WTC11 (cell line): ENCODE results near the gene LYPD1. TPM values are rescaled to one million over a fixed set of nuclear protein-coding genes. Genes with fewer than 3 reads are reported as not detected.

ENCODE experiments used
- ATAC-seq: fragments of 200-7000 bp; cut with Tn5 transposase; 2 replicates; pipeline ENCODE4 v1.10.0; 2021; ENCODE audit warnings: mild to moderate bottlenecking, moderate library complexity
- CTCF ChIA-PET: fragments of 300-600 bp; sonication (Branson Sonifier 250); formaldehyde crosslinking; loops from one replicate; lab custom pipeline; 2021; ENCODE audit warnings: antibody characterized with exemption; lab: Charles Lee
- POLR2A ChIA-PET: fragments of 350-600 bp; sonication (Branson Sonifier 250); formaldehyde crosslinking; loops from one replicate; lab custom pipeline; 2021; ENCODE audit warnings: antibody characterized with exemption; lab: Charles Lee
- DNase-seq: peaks from one replicate; pipeline ENCODE4 v3.0.0; 2021; ENCODE audit warnings: low spot score
- H3K27ac Mint-ChIP-seq: 2 replicates; pipeline ENCODE4 v1.8.0; 2021; ENCODE audit warnings: mixed read lengths
- H3K27me3 Mint-ChIP-seq: 2 replicates; pipeline ENCODE4 v1.8.0; 2021; ENCODE audit warnings: low read depth, mild to moderate bottlenecking, moderate library complexity, mixed read lengths
- H3K36me3 Mint-ChIP-seq: 2 replicates; pipeline ENCODE4 v1.8.0; 2021; ENCODE audit warnings: mixed read lengths
- H3K4me1 Mint-ChIP-seq: 2 replicates; pipeline ENCODE4 v1.8.0; 2022; ENCODE audit warnings: mixed read lengths
- H3K4me3 Mint-ChIP-seq: 2 replicates; pipeline ENCODE4 v1.8.0; 2021; ENCODE audit warnings: mild to moderate bottlenecking, moderate library complexity, mixed read lengths
- H3K9me3 Mint-ChIP-seq: 2 replicates; pipeline ENCODE4 v1.8.0; 2021; ENCODE audit warnings: mixed read lengths
- ARID4B ChIP-seq: sonication (generic); formaldehyde crosslinking; IDR thresholded peaks from 2 replicates; pipeline ENCODE4 v1.8.0; 2023; ENCODE audit warnings: missing genetic modification reagents, mild to moderate bottlenecking, borderline replicate concordance
- E2F5 ChIP-seq: sonication (generic); formaldehyde crosslinking; IDR thresholded peaks from 2 replicates; pipeline ENCODE4 v1.8.1; 2022; ENCODE audit warnings: mild to moderate bottlenecking, moderate library complexity, missing genetic modification reagents
- EMX1 ChIP-seq: fragments of 250-450 bp; sonication (Bioruptor Pico); IDR thresholded peaks from 2 replicates; pipeline ENCODE4 v1.8.0; 2021; ENCODE audit warnings: mild to moderate bottlenecking
- ERG ChIP-seq: fragments of 250-450 bp; sonication (Bioruptor Pico); IDR thresholded peaks from 2 replicates; pipeline ENCODE4 v1.8.0; 2021; ENCODE audit warnings: mild to moderate bottlenecking
- FOXP4 ChIP-seq: sonication (generic); formaldehyde crosslinking; IDR thresholded peaks from 2 replicates; pipeline ENCODE4 v1.8.0; 2022; ENCODE audit warnings: mild to moderate bottlenecking, missing genetic modification reagents
- GRHL2 ChIP-seq: fragments of 250-450 bp; sonication (Bioruptor Pico); IDR thresholded peaks from 2 replicates; pipeline ENCODE4 v1.8.0; 2022; ENCODE audit warnings: mild to moderate bottlenecking, moderate library complexity; ENCODE audit not compliant: insufficient replicate concordance, severe bottlenecking
- HMGXB4 ChIP-seq: sonication (generic); formaldehyde crosslinking; IDR thresholded peaks from 2 replicates; pipeline ENCODE4 v1.8.1; 2023; ENCODE audit warnings: mild to moderate bottlenecking, moderate library complexity, missing genetic modification reagents
- IRF2 ChIP-seq: sonication (generic); formaldehyde crosslinking; IDR thresholded peaks from 2 replicates; pipeline ENCODE4 v1.8.0; 2022; ENCODE audit warnings: low read depth, missing genetic modification reagents, borderline replicate concordance
- MAX ChIP-seq: sonication (generic); formaldehyde crosslinking; IDR thresholded peaks from 2 replicates; pipeline ENCODE4 v1.8.0; 2022; ENCODE audit warnings: mild to moderate bottlenecking, missing genetic modification reagents
- NFYB ChIP-seq: sonication (generic); formaldehyde crosslinking; conservative IDR thresholded peaks from 2 replicates; pipeline ENCODE4 v1.8.0; 2022; ENCODE audit warnings: low read depth, missing genetic modification reagents
- NR1H2 ChIP-seq: sonication (generic); formaldehyde crosslinking; IDR thresholded peaks from 2 replicates; pipeline ENCODE4 v1.9.0; 2021; ENCODE audit warnings: mild to moderate bottlenecking, moderate library complexity, missing genetic modification reagents
- OVOL2 ChIP-seq: fragments of 250-450 bp; sonication (Bioruptor Pico); IDR thresholded peaks from 2 replicates; pipeline ENCODE4 v1.9.0; 2021; ENCODE audit warnings: mild to moderate bottlenecking, borderline replicate concordance
- TP53 ChIP-seq: sonication (generic); formaldehyde crosslinking; IDR thresholded peaks from 2 replicates; pipeline ENCODE4 v1.8.1; 2023; ENCODE audit warnings: mild to moderate bottlenecking, missing genetic modification reagents
- ZNF423 ChIP-seq: fragments of 250-450 bp; sonication (Bioruptor Pico); IDR thresholded peaks from 2 replicates; pipeline ENCODE4 v2.1.2; 2022; ENCODE audit warnings: mild to moderate bottlenecking, moderate library complexity
- ZNF425 ChIP-seq: fragments of 250-450 bp; sonication (Bioruptor Pico); conservative IDR thresholded peaks from 2 replicates; pipeline ENCODE4 v1.9.0; 2021; ENCODE audit warnings: mild to moderate bottlenecking
- ZNF532 ChIP-seq: fragments of 250-450 bp; sonication (Bioruptor Pico); IDR thresholded peaks from 2 replicates; pipeline ENCODE4 v1.9.0; 2021; ENCODE audit warnings: mild to moderate bottlenecking, borderline replicate concordance
- ZNF671 ChIP-seq: fragments of 250-450 bp; sonication (Bioruptor Pico); IDR thresholded peaks from 2 replicates; pipeline ENCODE4 v1.8.0; 2021; ENCODE audit warnings: mild to moderate bottlenecking
- total RNA-seq: library from RNA; stranded (reverse); gene quantifications from 3 replicates; pipeline ENCODE4 v1.2.3, GENCODE V29; 2021

The LYPD1 gene
- total RNA-seq, 1 experiment from 2014 or later, result 2.8 TPM

- Mint-ChIP-seq H3K4me3 (peak overlapping the region; percentile 82), H3K27me3 (peaks cover 84% of the 10 kb centered on the region), H3K36me3 (no peaks in the 10 kb centered on the region), H3K9me3 (no peaks in the 10 kb centered on the region), H3K27ac (no peak overlapping the region), H3K4me1 (peaks cover 24% of the 10 kb centered on the region)
- DNase-seq (peak; percentile 56), ATAC-seq (peak; percentile 40)
- POLR2A ChIA-PET, result interaction anchor here (0.7 kb wide), 1 partner anchor 18 kb away, joined by 4 read pairs; no protein-coding TSS in a partner anchor
- CTCF ChIA-PET, result interaction anchor here (0.6 to 3.1 kb wide), 15 partner anchors 10 to 502 kb away, joined by 3 to 22 read pairs (median 4); no protein-coding TSS in a partner anchor
- peak; percentile 35; the same call in 1 of the 2 replicates for TF ChIP-seq ARID4B (CRISPR knock-in tag)
- TF ChIP-seq GRHL2 (CRISPR knock-in tag), result no peak
- TF ChIP-seq ZNF425 (CRISPR knock-in tag), result no peak
- no peak for TF ChIP-seq FOXP4
- TF ChIP-seq IRF2, result no peak
- no peak for TF ChIP-seq ZNF532
- TF ChIP-seq E2F5 (CRISPR knock-in tag), result no peak
- TF ChIP-seq TP53 (CRISPR knock-in tag), result no peak
- TF ChIP-seq MAX (CRISPR knock-in tag), result peak; percentile 23; the same call in 1 of the 2 replicates
- no peak for TF ChIP-seq NFYB (CRISPR knock-in tag)
- peak; percentile 63; the same call in 1 of the 2 replicates for TF ChIP-seq ZNF423
- TF ChIP-seq EMX1, result no peak
- peak; percentile 23 for TF ChIP-seq HMGXB4
- TF ChIP-seq ERG, result no peak
- no peak for TF ChIP-seq ZNF671 (CRISPR knock-in tag)
- no peak for TF ChIP-seq OVOL2
- TF ChIP-seq NR1H2 (CRISPR knock-in tag), result no peak
Measured at GRCh38 chr2:132668987-132669907, 758 bp downstream of the LYPD1 start.
